SK-N-MC (cell line): ENCODE data around the gene CPB1.

Source experiments
- EZH2 ChIP-seq: fragments of 200-600 bp; sonication (generic); IDR thresholded peaks from one replicate; pipeline ENCODE4 v1.6.1; 2017; ENCODE audit warnings: antibody characterized with exemption
- POLR2AphosphoS5 ChIP-seq: IDR thresholded peaks from 2 replicates; pipeline ENCODE4 v1.6.1; 2012; ENCODE audit warnings: mild to moderate bottlenecking, low read depth, low read length, borderline replicate concordance

GRCh38 chr3:148873270-148873927 is 45.8 kb downstream of the CPB1 start:
- no peak for TF ChIP-seq POLR2AphosphoS5
- TF ChIP-seq EZH2 = no peak
